ENCODE results near the gene TBC1D2B. TPM values are rescaled to one million over a fixed set of nuclear protein-coding genes. Genes with fewer than 3 reads are reported as not detected.

The TBC1D2B gene
- total RNA-seq, 1 donor from 2014 or later = 13.8 TPM

- peaks cover 8% of the 10 kb centered on the region for H3K27me3 Mint-ChIP-seq (ENCODE audit: unreplicated experiment)
- DNase-seq (ENCODE audit: low spot score) = peak; percentile 1
- H3K9me3 Mint-ChIP-seq (ENCODE audit: unreplicated experiment) = no peaks in the 10 kb centered on the region
- TF ChIP-seq CTCF (IDR thresholded peaks at IDR 0.05; ENCODE audit: unreplicated experiment) = no peak
- peaks cover 2% of the 10 kb centered on the region for H3K4me1 Mint-ChIP-seq (ENCODE audit: unreplicated experiment)
- H3K27ac Mint-ChIP-seq (ENCODE audit: unreplicated experiment) = no peak overlapping the region
- no peak overlapping the region for H3K4me3 Mint-ChIP-seq (ENCODE audit: unreplicated experiment)
- H3K36me3 Mint-ChIP-seq (ENCODE audit: low read depth, unreplicated experiment) = no peaks in the 10 kb centered on the region
These were observed 91.5 kb downstream of the TBC1D2B start for GRCh38 chr15:77985931-77986480.

DNA sequence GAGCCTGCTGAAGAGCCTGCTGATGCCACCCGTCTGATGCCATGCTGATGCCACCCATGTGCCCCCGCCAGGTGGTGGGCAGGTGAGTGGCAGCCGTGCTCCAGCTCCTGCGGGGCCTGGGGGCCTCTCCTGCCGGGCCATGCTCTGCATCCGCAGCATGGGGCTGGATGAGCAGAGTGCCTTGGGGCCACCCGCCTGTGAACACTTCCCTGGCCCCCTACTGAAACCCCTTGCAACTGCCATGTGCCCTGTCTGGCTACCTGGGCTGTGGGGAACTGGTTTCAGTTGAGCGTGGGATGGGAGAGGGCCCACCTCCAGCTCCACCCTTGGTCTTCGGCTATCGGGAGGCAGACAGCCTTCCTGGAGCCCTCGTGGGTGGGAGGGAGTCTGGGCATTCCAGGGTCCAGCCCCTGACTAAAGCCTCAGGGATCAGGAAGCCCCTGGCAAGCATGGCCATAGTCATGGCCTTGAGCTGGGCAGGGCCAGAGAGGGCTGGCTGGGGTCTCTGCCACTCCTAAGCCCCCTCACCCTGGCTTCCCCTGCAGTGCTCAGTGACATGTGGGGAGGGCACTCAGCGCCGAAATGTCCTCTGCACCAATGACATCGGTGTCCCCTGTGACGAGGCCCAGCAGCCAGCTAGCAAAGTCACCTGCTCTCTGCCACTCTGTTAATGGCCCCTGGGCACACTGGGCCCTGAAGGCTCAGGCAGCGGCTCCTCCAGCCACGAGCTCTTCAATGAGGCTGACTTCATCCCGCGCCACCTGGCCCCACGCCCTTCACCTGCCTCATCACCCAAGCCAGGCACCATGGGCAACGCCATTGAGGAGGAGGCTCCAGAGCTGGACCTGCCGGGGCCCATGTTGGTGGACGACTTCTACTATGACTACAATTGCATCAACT, 92.2 kb downstream of the TBC1D2B start:
- Mint-ChIP-seq H3K27me3 (ENCODE audit: unreplicated experiment) (peaks cover 11% of the 10 kb centered on the region), H3K4me3 (ENCODE audit: unreplicated experiment) (no peak overlapping the region), H3K4me1 (ENCODE audit: unreplicated experiment) (peaks cover 4% of the 10 kb centered on the region), H3K27ac (ENCODE audit: unreplicated experiment) (no peak overlapping the region), H3K36me3 (ENCODE audit: low read depth, unreplicated experiment) (no peaks in the 10 kb centered on the region), H3K9me3 (ENCODE audit: unreplicated experiment) (no peaks in the 10 kb centered on the region)
- TF ChIP-seq CTCF (IDR thresholded peaks at IDR 0.05; ENCODE audit: unreplicated experiment) = no peak
- DNase-seq (ENCODE audit: low spot score) = peak; percentile 3

GRCh38 chr15:77984446-77984861, 93.1 kb downstream of the TBC1D2B start:
- Mint-ChIP-seq H3K9me3 (ENCODE audit: unreplicated experiment) (no peaks in the 10 kb centered on the region), H3K27me3 (ENCODE audit: unreplicated experiment) (peaks cover 11% of the 10 kb centered on the region), H3K36me3 (ENCODE audit: low read depth, unreplicated experiment) (no peaks in the 10 kb centered on the region), H3K27ac (ENCODE audit: unreplicated experiment) (no peak overlapping the region), H3K4me1 (ENCODE audit: unreplicated experiment) (peaks cover 5% of the 10 kb centered on the region), H3K4me3 (ENCODE audit: unreplicated experiment) (no peak overlapping the region)
- no peak for TF ChIP-seq CTCF (IDR thresholded peaks at IDR 0.05; ENCODE audit: unreplicated experiment)
- peak; percentile 2 for DNase-seq (ENCODE audit: low spot score)

GRCh38 chr15:77983708-77984445, 93.6 kb downstream of the TBC1D2B start:
- peak; percentile 22 for TF ChIP-seq CTCF (IDR thresholded peaks at IDR 0.05; ENCODE audit: unreplicated experiment)
- H3K4me1 Mint-ChIP-seq (ENCODE audit: unreplicated experiment) = peaks cover 5% of the 10 kb centered on the region
- H3K36me3 Mint-ChIP-seq (ENCODE audit: low read depth, unreplicated experiment) = no peaks in the 10 kb centered on the region
- H3K4me3 Mint-ChIP-seq (ENCODE audit: unreplicated experiment) = no peak overlapping the region
- H3K27ac Mint-ChIP-seq (ENCODE audit: unreplicated experiment) = no peak overlapping the region
- H3K27me3 Mint-ChIP-seq (ENCODE audit: unreplicated experiment) = peaks cover 9% of the 10 kb centered on the region
- no peaks in the 10 kb centered on the region for H3K9me3 Mint-ChIP-seq (ENCODE audit: unreplicated experiment)
- DNase-seq (ENCODE audit: low spot score) = peak; percentile 3
